ENCODE data around the gene FAM53A. TPM values are rescaled to one million over a fixed set of nuclear protein-coding genes. Genes with fewer than 3 reads are reported as not detected.

Gene FAM53A
- total and polyA plus RNA-seq, 7 donors, result 0.71 to 1.9 (median 1.3) TPM

GRCh38 chr4:1684506-1685234 lies 557 bp upstream of the FAM53A start:
- Histone ChIP-seq H3K27me3 (ENCODE audit: insufficient read depth in 3 of 3, low read length in 2 of 3) (no peaks in the 10 kb centered on the region), H3K27ac (peak overlapping the region; percentile 70), H3K36me3 (ENCODE audit: insufficient read depth in 1 of 2, low read depth in 1 of 2) (no peaks in the 10 kb centered on the region), H3K4me1 (peaks cover 10% of the 10 kb centered on the region), H3K4me3 (peak overlapping the region; percentile 64), H3K9me3 (no peaks in the 10 kb centered on the region)
- 17 to 29% (median 28%) methylated on average over 52 to 66 of the region's 66 CpGs for WGBS, 3 donors
- TF ChIP-seq, protein P1, sequence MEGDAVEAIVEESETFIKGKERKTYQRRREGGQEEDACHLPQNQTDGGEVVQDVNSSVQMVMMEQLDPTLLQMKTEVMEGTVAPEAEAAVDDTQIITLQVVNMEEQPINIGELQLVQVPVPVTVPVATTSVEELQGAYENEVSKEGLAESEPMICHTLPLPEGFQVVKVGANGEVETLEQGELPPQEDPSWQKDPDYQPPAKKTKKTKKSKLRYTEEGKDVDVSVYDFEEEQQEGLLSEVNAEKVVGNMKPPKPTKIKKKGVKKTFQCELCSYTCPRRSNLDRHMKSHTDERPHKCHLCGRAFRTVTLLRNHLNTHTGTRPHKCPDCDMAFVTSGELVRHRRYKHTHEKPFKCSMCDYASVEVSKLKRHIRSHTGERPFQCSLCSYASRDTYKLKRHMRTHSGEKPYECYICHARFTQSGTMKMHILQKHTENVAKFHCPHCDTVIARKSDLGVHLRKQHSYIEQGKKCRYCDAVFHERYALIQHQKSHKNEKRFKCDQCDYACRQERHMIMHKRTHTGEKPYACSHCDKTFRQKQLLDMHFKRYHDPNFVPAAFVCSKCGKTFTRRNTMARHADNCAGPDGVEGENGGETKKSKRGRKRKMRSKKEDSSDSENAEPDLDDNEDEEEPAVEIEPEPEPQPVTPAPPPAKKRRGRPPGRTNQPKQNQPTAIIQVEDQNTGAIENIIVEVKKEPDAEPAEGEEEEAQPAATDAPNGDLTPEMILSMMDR (IDR thresholded peaks at IDR 0.05), result no peak
- intact Hi-C loops (cut with DNase I), result no loop called here
- no peak for DNase-seq
- ATAC-seq, result peak; percentile 6 to 14 (median 9)

DNA sequence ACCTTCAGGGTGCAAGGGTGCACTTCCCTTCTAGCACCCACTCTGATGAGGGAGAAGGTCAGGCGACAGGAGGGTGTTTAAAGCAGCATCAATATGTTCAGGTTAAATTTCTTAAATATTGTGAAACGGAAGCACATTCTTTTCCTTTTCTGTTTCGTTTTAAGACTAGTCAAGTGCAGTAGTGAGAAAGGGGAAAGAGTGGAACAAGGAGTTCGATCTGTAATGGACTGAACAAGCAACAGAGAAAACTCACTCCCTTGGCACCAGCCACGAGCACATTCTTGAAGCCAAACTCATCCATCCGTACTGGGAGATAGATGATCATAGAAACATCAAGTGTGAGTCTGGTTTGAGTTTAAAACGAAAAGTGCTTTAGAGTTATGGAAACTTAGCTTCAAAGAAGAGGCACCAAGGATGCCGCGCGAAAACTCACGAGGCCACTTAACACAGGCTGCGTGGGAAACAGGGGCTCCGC lies 815 bp downstream of the FAM53A start:
- no peaks in the 10 kb centered on the region for H3K9me3 ChIP-seq
- peak overlapping the region; percentile 84 for H3K27ac ChIP-seq
- H3K36me3 ChIP-seq (ENCODE audit: insufficient read depth in 1 of 2, low read depth in 1 of 2), result no peaks in the 10 kb centered on the region
- intact Hi-C loops (cut with DNase I), result no loop called here
- no peaks in the 10 kb centered on the region for H3K27me3 ChIP-seq (ENCODE audit: insufficient read depth in 3 of 3, low read length in 2 of 3)
- TF ChIP-seq, protein P1 (IDR thresholded peaks at IDR 0.05), result no peak
- ATAC-seq (peak; percentile 27 to 64 (median 34)), DNase-seq (peak; percentile 49 to 72)
- H3K4me1 ChIP-seq, result peaks cover 10% of the 10 kb centered on the region
- WGBS, 3 donors, result 11 to 16% (median 14%) methylated on average over 13 of the region's 13 CpGs
- peak overlapping the region; percentile 85 for H3K4me3 ChIP-seq

- Histone ChIP-seq H3K27ac (peak overlapping the region; percentile 84), H3K9me3 (no peaks in the 10 kb centered on the region), H3K36me3 (ENCODE audit: insufficient read depth in 1 of 2, low read depth in 1 of 2) (no peaks in the 10 kb centered on the region), H3K4me1 (peaks cover 10% of the 10 kb centered on the region), H3K27me3 (ENCODE audit: insufficient read depth in 3 of 3, low read length in 2 of 3) (no peaks in the 10 kb centered on the region), H3K4me3 (peak overlapping the region; percentile 85)
- TF ChIP-seq, protein P1 (IDR thresholded peaks at IDR 0.05), result no peak
- WGBS, 3 donors, result 83 to 88% (median 86%) methylated on average over 13 of the region's 13 CpGs
- intact Hi-C loops (cut with DNase I), result no loop called here
- no peak for ATAC-seq
- no peak for DNase-seq
Measured at GRCh38 chr4:1682860-1683259, 1.3 kb downstream of the FAM53A start.

GRCh38 chr4:1678244-1678643 lies 5.9 kb downstream of the FAM53A start:
- Histone ChIP-seq H3K4me3 (no peak overlapping the region), H3K4me1 (no peaks in the 10 kb centered on the region), H3K9me3 (no peaks in the 10 kb centered on the region), H3K27ac (no peak overlapping the region), H3K36me3 (ENCODE audit: insufficient read depth in 1 of 2, low read depth in 1 of 2) (no peaks in the 10 kb centered on the region), H3K27me3 (ENCODE audit: insufficient read depth in 3 of 3, low read length in 2 of 3) (no peaks in the 10 kb centered on the region)
- intact Hi-C loops (cut with DNase I), result no loop called here
- DNase-seq, result no peak
- TF ChIP-seq, protein P1 (IDR thresholded peaks at IDR 0.05), result no peak
- no peak for ATAC-seq
- 70 to 85% (median 75%) methylated on average over 5 of the region's 5 CpGs for WGBS, 3 donors

All from psoas muscle (tissue), 8 donors.